ENCODE data around the gene AKAP11. TPM values are rescaled to one million over a fixed set of nuclear protein-coding genes. Genes with fewer than 3 reads are reported as not detected.

The AKAP11 gene
- total RNA-seq, 1 experiment from 2014 or later: 8.4 TPM

DNA sequence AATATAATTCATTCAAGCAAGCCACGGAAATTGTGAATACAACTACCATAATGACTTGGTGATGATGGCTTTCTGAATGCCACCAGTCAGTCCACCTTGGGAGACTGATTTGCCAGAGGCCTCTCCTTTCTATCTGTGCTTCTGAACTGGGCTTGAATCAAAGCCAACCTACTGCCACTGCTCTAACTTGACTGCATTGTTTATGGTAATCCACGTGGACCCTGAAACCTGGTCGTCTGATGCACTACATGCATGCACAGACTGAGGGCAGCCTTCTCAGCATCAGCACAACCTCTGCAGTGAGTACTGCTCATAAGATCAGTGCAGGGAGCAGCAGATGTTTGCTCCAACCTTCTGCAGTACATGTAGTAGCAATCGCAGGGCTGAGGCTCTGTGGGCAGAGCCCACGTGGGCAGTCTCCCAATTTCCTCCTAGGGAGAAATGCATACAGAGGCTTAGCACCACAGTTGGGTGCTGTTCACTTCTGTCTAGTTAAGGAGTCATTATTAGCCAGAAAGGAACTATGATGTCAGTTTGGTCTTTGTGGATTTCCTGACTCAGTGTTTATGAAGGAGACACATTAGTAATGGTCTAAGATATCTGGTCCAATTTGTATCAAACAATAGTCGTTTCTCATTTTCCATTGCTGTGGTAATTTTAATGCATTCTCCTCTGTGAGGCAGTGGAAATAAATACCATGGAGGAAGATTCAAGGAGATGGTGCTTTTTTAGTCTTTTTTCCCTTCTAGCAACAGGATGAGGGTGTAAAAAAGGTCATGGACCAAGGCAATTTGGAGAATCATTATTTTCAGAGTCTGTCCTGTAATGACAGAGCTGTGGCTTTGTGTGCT lies 82.5 kb downstream of the AKAP11 start:
- no peaks in the 10 kb centered on the region for H3K9me3 ChIP-seq
- no peaks in the 10 kb centered on the region for H3K36me3 ChIP-seq
- H3K27me3 ChIP-seq: no peaks in the 10 kb centered on the region; the same call in 1 of the 2 replicates
- DNase-seq: peak; percentile 80
- H3K4me3 ChIP-seq: no peak overlapping the region

DNA sequence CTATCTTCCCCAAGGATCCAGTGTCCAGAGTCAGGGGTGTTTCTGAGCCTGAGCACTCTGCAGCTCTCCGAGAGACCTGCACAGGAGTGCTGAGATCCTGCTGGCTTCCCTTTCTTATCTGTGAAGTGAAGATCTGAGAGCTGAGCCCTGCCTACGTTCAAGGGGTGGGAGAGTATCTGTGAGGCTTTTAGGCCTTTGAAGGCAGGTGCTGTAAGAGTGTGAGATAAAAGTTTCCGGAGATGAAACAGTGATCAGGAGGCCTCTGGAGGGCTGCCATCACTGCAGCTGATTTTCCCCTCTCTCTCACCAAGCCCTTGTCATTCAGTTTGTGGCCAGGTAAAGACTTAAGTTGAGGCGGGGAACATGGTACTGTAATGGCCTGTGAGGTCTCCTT lies 83.1 kb downstream of the AKAP11 start:
- Histone ChIP-seq H3K36me3 (no peaks in the 10 kb centered on the region), H3K4me3 (no peak overlapping the region), H3K9me3 (no peaks in the 10 kb centered on the region), H3K27me3 (no peaks in the 10 kb centered on the region; the same call in 1 of the 2 replicates)
- no peak for DNase-seq

DNA sequence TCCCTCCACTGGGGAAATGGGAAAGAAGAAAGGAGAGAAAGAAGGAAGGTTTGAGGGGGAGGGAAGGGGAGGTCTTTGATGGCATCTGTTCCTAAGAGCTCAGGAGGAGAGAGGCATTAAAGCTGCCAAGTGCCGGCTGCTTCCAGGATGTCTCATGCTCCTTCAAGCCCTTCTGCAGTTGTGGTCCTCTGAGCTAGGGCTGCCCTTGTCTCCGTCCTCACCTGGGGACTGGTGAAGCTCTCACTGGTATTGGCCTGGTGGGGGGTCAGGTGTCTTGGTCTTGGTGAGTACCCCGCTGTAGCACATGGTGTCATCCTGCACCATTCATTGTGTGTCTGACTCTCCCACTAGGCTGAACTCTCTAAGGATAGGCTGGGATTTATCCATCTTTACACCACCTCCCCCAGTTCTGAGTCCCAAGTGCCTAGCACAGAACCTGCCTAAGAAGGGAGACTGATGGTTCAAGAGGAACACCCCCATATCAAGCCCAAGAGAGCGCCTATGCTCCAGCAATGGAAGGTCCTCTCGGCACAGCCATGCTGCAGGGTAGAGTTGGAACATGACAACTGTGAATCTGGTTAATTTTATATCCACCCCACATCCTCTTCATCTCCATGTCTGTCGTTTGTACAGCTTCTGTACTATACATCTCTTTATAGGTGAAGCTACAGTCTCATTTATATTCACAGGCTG lies 83.7 kb downstream of the AKAP11 start:
- H3K36me3 ChIP-seq: no peaks in the 10 kb centered on the region
- no peaks in the 10 kb centered on the region for H3K9me3 ChIP-seq
- H3K4me3 ChIP-seq: no peak overlapping the region
- H3K27me3 ChIP-seq: no peaks in the 10 kb centered on the region; the same call in 1 of the 2 replicates
- peak; percentile 49 for DNase-seq

DNA sequence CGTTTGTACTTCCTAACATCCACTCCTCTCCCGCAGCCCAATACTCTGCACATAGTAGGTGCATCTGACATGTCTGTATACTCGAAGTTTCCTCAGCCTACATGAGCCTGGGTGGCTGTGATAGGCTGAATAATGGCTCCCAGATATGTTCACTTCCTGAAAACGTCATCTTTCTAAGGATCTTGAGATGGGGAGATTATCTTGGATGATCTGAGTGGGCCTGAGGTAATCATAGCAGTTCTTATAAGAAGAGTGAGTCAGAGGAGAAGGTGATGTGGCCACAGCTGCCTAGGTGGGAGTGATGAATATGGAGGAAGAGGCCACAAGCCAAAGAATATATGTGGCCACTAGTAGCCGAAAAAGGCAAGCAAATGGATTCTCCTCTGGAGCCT lies 84.2 kb downstream of the AKAP11 start:
- Histone ChIP-seq H3K4me3 (no peak overlapping the region), H3K27me3 (no peaks in the 10 kb centered on the region; the same call in 1 of the 2 replicates), H3K36me3 (no peaks in the 10 kb centered on the region), H3K9me3 (no peaks in the 10 kb centered on the region)
- no peak for DNase-seq

DNA sequence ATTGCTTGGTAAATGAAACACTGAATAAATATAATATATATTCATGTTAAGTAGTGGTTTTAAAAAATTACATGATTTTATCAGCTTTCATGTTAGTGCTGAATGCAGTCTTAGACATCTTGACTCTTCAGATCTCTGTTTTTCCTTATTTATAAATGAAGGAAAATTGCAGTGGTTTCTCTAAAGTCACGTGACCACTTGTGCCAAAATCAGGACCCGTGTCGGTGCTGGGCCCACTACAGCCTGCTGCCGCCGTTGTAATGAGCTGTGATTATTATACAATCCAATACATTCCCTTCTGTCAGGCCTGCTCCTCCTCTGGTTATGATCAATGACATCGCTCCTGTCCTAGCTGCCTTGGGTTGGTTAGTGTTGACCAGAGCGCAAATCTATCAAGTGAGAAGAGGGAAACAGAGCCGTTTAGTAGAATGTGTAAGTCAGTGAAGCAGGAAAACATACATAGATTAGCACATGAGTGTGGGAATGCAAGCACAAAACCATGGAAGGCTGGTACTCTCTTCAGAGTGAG lies 88.2 kb downstream of the AKAP11 start:
- no peak for DNase-seq
- Histone ChIP-seq H3K9me3 (no peaks in the 10 kb centered on the region), H3K27me3 (no peaks in the 10 kb centered on the region)

DNA sequence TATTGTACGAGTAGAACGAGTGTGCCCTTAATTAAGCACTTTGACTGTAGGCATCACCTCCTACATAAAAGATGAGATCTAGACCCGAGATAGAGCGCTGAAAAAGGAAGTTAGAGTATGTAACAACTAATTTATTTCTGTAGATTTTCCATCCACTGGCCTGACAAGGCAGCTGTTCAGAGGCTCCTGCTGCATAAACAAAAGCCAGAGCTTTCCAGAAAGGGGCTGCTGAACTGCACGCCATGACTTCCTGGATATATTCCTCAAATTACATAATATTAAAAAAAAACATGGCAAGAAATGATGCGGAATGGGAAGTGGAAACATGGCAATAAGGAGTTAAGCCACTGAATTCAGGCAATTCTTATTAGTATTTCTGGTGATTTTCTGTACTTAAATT lies 89.7 kb downstream of the AKAP11 start:
- no peaks in the 10 kb centered on the region for H3K36me3 ChIP-seq
- no peaks in the 10 kb centered on the region for H3K9me3 ChIP-seq
- no peak for DNase-seq
- H3K27me3 ChIP-seq: no peaks in the 10 kb centered on the region
- H3K4me3 ChIP-seq: no peak overlapping the region

More for the DNA sequence above, 88.2 kb downstream of the AKAP11 start:
- Histone ChIP-seq H3K4me3 (no peak overlapping the region), H3K36me3 (no peaks in the 10 kb centered on the region)

DNA sequence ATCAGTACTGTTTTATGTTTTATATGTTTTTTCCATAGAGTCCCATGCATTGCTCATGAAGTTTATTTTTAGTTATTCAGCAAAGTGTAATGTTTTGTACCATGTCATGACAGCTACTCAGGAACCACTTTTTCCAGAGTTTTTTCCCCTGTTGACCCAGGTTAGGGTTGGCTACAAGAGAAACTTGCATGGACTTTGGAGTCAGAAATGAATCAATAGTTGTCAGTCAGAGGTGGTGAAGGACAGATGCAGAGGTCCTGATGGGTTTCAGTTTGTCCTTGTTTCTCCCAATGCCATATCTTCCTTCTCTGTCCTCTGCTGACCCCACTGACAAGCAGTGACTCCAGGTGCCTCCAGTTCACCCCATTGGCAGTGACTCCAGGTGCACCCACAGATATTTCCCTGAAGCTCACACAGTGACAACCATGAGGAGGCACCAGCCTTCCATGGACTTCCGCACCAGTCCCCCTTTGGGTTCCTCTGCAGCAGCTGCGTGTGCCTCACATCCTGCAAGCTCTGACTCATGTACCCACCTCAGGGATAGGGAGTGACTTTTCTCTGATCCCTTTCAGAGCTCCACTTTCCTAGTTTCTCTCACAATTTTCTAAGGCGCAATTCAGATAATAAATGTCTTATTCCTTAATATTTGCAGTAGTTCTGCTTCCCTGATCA lies 92.1 kb downstream of the AKAP11 start:
- Histone ChIP-seq H3K27me3 (no peaks in the 10 kb centered on the region), H3K4me3 (no peak overlapping the region), H3K36me3 (no peaks in the 10 kb centered on the region), H3K9me3 (no peaks in the 10 kb centered on the region)
- DNase-seq: peak; percentile 12

DNA sequence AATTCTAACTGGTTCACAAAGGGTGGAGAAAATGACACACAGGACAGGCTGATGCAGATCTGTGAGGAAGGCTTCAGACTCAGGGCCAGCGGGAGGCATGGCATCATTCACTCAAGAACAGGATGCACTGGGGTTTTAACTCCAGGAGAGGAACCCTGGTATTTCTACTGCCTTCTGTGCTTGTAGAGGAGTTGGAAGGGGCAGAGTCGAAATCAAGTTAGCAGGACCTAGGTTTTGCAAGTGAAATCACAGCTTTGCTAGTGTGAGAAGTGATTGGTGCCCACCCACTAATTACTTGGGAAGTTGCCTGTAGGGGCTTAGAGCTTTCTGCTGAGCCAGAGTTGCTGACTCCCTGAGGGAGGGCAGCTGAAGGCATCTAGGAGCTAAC lies 92.7 kb downstream of the AKAP11 start:
- Histone ChIP-seq H3K9me3 (no peaks in the 10 kb centered on the region), H3K4me3 (no peak overlapping the region), H3K36me3 (no peaks in the 10 kb centered on the region), H3K27me3 (no peaks in the 10 kb centered on the region)
- peak; percentile 27 for DNase-seq

DNA sequence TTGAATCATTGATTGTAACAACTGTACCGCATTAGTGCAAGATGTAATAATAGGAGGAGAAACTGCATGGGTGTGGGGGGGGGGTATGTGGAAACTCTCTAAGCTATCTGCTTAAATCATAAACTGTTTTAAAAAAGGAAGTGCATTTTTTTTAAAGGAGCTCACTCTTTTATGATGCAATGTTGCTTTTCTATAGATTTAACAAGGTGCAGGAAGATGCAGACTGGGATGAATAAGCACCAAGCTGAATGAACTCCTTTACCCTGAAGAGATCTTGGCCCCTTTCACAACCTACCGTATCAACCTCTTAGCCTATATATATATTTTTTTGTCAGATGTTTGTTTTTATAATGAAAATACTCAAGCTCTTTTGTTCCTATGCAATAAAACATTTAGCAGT lies 95.9 kb downstream of the AKAP11 start:
- Histone ChIP-seq H3K4me3 (no peak overlapping the region), H3K27me3 (no peaks in the 10 kb centered on the region), H3K9me3 (no peaks in the 10 kb centered on the region), H3K36me3 (no peaks in the 10 kb centered on the region)
- DNase-seq: no peak

DNA sequence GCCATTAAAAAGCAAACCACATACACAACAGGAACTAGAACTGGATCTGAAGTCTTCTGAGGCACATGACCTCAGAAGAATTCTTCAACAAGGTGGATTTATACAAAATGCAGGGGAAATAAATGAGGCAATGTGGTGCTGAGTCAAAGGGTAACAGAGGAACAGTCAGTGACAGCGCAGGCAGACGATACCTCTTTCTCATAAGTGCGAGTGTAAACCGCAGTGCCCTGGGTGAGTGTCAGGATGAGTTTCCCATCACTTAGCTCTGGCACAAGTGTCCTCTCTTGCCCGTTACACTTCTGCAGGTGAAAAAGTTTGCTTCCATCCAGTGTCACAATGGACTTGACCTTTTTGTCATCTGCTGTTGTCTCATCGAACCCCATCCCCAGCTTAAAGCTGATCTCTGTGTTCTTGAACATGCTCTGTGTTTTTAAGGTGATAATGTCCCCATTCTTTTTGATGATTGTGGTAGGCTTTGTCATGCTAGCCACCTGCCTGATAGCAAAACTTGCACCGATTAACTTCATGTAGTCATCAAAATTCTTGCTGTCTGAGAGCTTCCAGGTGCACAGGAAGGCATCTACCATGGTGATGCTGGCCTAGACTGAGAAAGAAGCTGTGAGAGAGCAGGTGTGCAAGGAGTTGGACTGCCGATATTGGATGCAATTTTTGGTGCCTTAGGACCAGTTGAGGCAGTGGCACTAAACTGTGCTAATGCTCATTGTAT lies 97.3 kb downstream of the AKAP11 start:
- Histone ChIP-seq H3K36me3 (no peaks in the 10 kb centered on the region), H3K9me3 (no peaks in the 10 kb centered on the region), H3K4me3 (no peak overlapping the region), H3K27me3 (no peaks in the 10 kb centered on the region)
- DNase-seq: no peak

DNA sequence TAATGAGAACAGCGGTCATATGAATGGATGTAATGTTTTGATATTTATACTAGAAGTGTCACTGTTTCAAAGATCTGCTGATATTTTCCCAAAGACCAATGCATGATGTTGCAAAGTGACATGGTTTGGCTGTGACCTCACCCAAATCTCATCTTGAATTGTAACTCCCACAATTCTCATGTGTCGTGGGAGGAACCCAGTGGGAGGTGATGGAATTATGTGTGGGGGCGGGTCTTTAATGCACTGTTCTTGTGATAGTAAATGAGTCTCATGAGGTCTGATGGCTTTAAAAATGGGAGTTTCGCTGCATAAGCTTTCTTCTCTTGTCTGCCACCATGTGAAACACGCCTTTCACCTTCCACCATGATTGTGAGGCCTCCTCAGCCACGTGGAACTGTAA lies 98.3 kb downstream of the AKAP11 start:
- DNase-seq: no peak
- H3K9me3 ChIP-seq: no peaks in the 10 kb centered on the region
- no peaks in the 10 kb centered on the region for H3K27me3 ChIP-seq
- H3K36me3 ChIP-seq: no peaks in the 10 kb centered on the region
- no peak overlapping the region for H3K4me3 ChIP-seq

Other genes starting within 250 kb of the AKAP11 start
- 1.4 and 3.7 TPM in 2 replicates for gene DGKH, start 223.5 kb upstream of the AKAP11 start, total RNA-seq (2014; rRNA removed; shearing (Covaris generic); ENCODE audit: low replicate concordance)

Measured in MG63 (cell line).